GM18867 (cell line): ENCODE measurements around the gene SCN7A.
A peak's percentile ranks its signal among the peaks of the same experiment; 100 is the strongest.
"Not testable (repeated sequence)": the region's sequence is repeated elsewhere in the genome, so short reads cannot be mapped to it uniquely, and the experiment has no call there.

Experiments
- ATAC-seq: cut with Tn5 transposase; IDR thresholded peaks from one replicate; pipeline ENCODE4 v1.9.1; 2021; ENCODE audit warnings: mild to moderate bottlenecking, moderate library complexity; ENCODE audit not compliant: unreplicated experiment

The SCN7A gene

DNA sequence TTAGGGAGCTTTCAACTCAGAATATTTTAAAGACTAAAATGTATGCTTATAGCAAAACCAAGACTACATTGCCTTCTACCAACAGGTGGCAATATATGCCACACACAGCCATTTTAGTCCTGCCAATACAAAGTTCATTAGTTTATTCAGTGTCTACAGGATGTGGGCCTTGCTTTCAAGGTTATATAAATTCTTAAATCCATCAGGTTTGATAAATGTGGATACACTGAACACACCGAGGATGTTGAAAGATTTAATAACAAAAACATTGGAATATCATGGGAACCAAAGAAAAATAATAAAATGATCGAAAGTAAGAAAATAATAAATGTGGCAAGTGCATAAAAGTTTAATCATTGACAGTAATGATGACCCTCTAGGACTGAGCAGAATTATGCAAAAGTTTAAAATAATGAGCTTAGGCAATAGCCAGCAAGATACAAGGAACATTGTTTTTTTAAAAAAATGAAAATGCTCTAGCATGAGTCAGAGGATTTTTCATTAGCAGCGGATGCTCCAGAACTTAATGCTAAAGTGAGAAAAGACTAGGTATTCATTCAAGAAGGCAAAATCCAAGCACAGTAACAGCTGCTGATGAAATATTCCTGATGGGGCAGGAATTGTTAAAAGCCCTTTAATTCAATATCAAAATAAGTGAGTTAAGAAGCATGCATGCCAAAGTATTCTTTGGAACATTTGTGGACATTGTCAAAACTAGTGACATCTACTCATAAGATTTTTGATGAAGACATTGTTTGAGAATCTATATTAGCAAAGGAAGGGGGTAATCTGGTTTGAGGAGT lies 132.5 kb downstream of the SCN7A start:
- ATAC-seq = peak; percentile 87

DNA sequence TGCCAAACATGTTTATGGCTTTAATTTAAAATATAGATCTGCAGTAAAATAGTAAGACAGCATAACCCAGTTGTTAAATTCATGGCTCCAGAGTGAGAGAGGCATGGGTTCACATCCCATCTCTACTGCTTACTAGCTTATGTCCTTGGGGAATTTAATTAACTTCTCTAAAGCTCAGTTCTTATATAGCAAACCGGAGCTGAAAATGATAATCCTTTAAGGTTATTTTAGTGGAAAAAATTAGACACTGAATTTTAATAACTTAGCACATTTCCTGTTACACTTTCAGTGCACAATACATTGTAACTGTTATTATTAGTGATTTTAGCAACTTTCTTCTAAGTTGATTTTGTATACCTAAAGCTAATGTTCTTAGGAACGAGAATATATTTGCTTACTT lies 133.1 kb downstream of the SCN7A start:
- ATAC-seq = peak; percentile 7

DNA sequence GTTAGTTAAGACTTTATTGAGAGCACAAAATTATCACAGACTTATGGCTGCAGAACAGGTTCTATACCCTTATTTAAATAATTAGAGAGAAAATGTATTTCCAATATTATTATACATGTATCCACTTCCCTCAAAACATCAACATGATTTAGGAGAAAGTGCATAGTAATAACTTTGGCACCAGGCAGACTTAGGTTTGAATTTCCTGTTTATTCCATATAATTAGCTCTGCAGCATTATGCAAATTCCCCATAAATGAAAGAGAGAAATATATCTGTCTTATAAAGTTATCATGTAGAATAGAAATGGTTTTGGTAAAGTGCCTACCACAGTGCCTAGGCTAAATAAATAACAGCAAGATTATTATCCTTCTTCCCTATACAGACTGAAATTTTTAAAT lies 133.6 kb downstream of the SCN7A start:
- ATAC-seq = no peak

DNA sequence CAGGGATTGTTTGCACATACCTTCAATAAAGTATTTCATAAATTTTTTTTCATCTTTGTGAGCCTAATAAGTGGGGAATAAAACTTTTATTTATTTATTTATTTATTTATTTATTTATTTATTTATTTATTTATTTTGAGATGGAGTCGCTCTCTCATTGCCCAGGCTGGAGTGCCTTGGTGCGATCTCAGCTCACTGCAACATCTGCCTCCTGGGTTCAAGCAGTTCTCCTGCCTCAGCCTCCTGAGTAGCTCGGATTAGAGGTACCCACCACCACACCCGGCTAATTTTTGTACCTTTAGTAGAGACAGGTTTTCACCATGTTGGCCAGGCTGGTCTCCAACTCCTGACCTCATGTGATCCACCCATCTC lies 136.1 kb downstream of the SCN7A start:
- ATAC-seq = not testable (repeated sequence)

DNA sequence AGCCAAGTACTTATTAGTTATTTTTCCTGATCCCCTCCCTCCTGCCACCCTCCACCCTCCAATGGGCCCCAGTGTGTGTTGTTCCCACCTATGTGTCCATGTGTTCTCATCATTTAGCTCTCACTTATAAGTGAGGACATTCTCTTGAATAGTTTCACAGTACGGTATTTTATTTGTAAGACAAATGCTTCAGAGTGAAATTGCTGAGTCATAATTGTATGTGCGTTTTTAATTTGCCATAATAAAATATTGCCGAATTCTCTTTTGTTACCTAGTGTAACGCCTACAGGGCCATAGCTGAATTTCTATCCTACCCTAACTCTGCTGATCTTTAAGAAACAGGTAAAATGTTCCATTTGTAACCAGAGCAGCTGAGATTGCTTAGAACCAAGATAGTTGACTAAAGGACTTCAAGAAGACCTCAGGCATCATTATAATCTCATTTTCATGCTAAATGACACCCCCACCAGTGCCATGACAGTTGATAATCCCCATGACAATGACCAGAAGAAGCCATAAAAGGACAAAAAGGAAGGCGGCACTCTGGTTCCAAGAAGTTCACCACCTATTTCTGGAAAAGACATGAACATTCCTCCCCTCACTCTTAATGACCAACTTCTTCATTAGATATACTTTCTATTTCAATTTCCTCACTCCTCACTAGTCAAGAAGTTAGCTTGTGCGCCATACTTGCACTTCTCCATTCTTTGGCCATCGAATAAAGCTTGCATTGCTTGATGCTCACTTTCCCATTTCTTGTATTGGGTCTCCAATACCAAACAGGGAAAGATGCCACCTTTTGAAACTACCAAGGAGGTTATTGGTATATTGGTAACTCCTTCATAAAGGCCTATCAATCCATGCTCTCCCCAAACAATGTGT lies 136.7 kb downstream of the SCN7A start:
- no peak for ATAC-seq
